ENCODE measurements around the gene SPOP.

The SPOP gene

GRCh38 chr17:49707246-49707607, 29.3 kb upstream of the SPOP start:
- no peak for FAIRE-seq
- DNase-seq (ENCODE audit: insufficient read length, low spot score) = no peak
- no peak for TF ChIP-seq POLR2A (IDR thresholded peaks at IDR 0.05; ENCODE audit: low read depth, low read length)

- no peak for FAIRE-seq
- no peak for DNase-seq (ENCODE audit: insufficient read length, low spot score)
- TF ChIP-seq POLR2A (IDR thresholded peaks at IDR 0.05; ENCODE audit: low read depth, low read length) = no peak
These were observed 27.4 kb upstream of the SPOP start for GRCh38 chr17:49705254-49705653.

GRCh38 chr17:49703557-49704277, 25.8 kb upstream of the SPOP start:
- DNase-seq (ENCODE audit: insufficient read length, low spot score) = peak; percentile 45
- no peak for FAIRE-seq
- no peak for TF ChIP-seq POLR2A (IDR thresholded peaks at IDR 0.05; ENCODE audit: low read depth, low read length)

- no peak for TF ChIP-seq POLR2A (IDR thresholded peaks at IDR 0.05; ENCODE audit: low read depth, low read length)
- FAIRE-seq (no peak), DNase-seq (ENCODE audit: insufficient read length, low spot score) (no peak)
These were observed 23.1 kb upstream of the SPOP start for GRCh38 chr17:49700960-49701359.

GRCh38 chr17:49699966-49700575, 22.2 kb upstream of the SPOP start:
- FAIRE-seq (no peak), DNase-seq (ENCODE audit: insufficient read length, low spot score) (no peak)
- TF ChIP-seq POLR2A (IDR thresholded peaks at IDR 0.05; ENCODE audit: low read depth, low read length) = no peak

GRCh38 chr17:49698005-49698404, 20.1 kb upstream of the SPOP start:
- TF ChIP-seq POLR2A (IDR thresholded peaks at IDR 0.05; ENCODE audit: low read depth, low read length) = no peak
- no peak for FAIRE-seq

GRCh38 chr17:49696233-49696761, 18.4 kb upstream of the SPOP start:
- FAIRE-seq = no peak
- TF ChIP-seq POLR2A (IDR thresholded peaks at IDR 0.05; ENCODE audit: low read depth, low read length) = no peak
- DNase-seq (ENCODE audit: insufficient read length, low spot score) = no peak

More at GRCh38 chr17:49698005-49698404, 20.1 kb upstream of the SPOP start:
- DNase-seq (ENCODE audit: insufficient read length, low spot score) = no peak

- no peak for TF ChIP-seq POLR2A (IDR thresholded peaks at IDR 0.05; ENCODE audit: low read depth, low read length)
These were observed 17.9 kb upstream of the SPOP start for GRCh38 chr17:49695698-49696232.

GRCh38 chr17:49694847-49695697, 17.2 kb upstream of the SPOP start:
- no peak for DNase-seq (ENCODE audit: insufficient read length, low spot score)
- FAIRE-seq = no peak
- TF ChIP-seq POLR2A (IDR thresholded peaks at IDR 0.05; ENCODE audit: low read depth, low read length) = no peak

More at GRCh38 chr17:49695698-49696232, 17.9 kb upstream of the SPOP start:
- DNase-seq (ENCODE audit: insufficient read length, low spot score) = no peak
- FAIRE-seq = no peak

GRCh38 chr17:49692751-49693150, 14.9 kb upstream of the SPOP start:
- DNase-seq (ENCODE audit: insufficient read length, low spot score) (no peak), FAIRE-seq (no peak)
- TF ChIP-seq POLR2A (IDR thresholded peaks at IDR 0.05; ENCODE audit: low read depth, low read length) = no peak

- FAIRE-seq (no peak), DNase-seq (ENCODE audit: insufficient read length, low spot score) (no peak)
- no peak for TF ChIP-seq POLR2A (IDR thresholded peaks at IDR 0.05; ENCODE audit: low read depth, low read length)
These were observed 13.8 kb upstream of the SPOP start for GRCh38 chr17:49691677-49692191.

GRCh38 chr17:49691086-49691676, 13.3 kb upstream of the SPOP start:
- FAIRE-seq = no peak
- no peak for DNase-seq (ENCODE audit: insufficient read length, low spot score)
- TF ChIP-seq POLR2A (IDR thresholded peaks at IDR 0.05; ENCODE audit: low read depth, low read length) = no peak

- DNase-seq (ENCODE audit: insufficient read length, low spot score) (no peak), FAIRE-seq (no peak)
- no peak for TF ChIP-seq POLR2A (IDR thresholded peaks at IDR 0.05; ENCODE audit: low read depth, low read length)
These were observed 12.4 kb upstream of the SPOP start for GRCh38 chr17:49690256-49690655.

Data from H54 (cell line).